ENCODE measurements around the gene NAA35.

The NAA35 gene

DNA sequence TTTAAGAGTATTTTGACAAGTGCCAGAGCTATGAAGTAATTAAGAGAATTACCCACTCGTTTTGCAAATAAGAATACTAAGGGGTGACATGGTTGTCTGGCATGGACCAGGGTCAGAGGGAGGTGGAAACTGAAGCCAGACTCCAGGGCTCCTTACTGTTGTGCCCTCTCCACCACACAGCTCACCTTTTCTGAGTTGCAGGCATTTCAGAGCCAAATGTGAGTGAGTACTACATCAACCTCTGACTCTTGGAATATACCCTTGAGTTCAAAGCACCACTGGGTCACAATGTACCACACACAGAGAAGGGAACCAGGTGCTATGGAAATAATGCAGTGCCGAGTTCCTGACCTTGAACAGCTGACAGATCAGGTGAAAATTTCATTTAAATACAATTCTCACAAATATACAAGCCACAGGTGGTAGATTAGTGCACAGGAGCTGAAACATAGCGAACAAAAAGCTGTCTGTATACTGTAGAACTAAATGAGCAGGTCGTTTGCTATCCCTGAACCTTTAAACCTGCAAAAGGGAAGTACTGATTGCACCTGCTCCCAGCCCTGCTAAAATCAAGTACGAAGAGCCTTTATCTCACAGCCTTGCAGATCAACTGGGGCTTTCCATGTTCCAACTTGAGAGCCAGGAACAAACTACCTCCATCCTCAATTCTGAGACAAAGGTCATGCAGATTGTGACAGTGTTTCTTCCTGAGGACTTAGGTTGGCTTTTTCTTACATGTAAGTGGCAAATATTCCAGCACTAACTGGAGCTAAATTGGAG lies 101.4 kb downstream of the NAA35 start:
- no peak for DNase-seq (ENCODE audit: extremely low spot score)
- CTCF ChIA-PET = no interaction called here
- POLR2A ChIA-PET = interaction anchor here (0.6 kb wide), 1 partner anchor 146 kb away, joined by 3 read pairs; no protein-coding TSS in a partner anchor
- TF ChIP-seq FOXK2 (IDR thresholded peaks at IDR 0.05) (no peak), BHLHE40 (IDR thresholded peaks at IDR 0.05; ENCODE audit: borderline replicate concordance) (no peak), ZNF384 (IDR thresholded peaks at IDR 0.05) (no peak), SUZ12 (IDR thresholded peaks at IDR 0.05) (no peak), FOXA1 (IDR thresholded peaks at IDR 0.05) (no peak), ARNT (IDR thresholded peaks at IDR 0.05) (no peak), ELF4 (IDR thresholded peaks at IDR 0.05) (no peak), CTBP1 (IDR thresholded peaks at IDR 0.05; ENCODE audit: borderline replicate concordance) (no peak), HDGF (IDR thresholded peaks at IDR 0.05; ENCODE audit: borderline replicate concordance) (no peak), SP1 (IDR thresholded peaks at IDR 0.05) (no peak), L3MBTL2 (conservative IDR thresholded peaks at IDR 0.05) (no peak), TARDBP (IDR thresholded peaks at IDR 0.05) (no peak), NFRKB (IDR thresholded peaks at IDR 0.05) (no peak), LEF1 (IDR thresholded peaks at IDR 0.05; ENCODE audit: borderline replicate concordance) (no peak)
- TF ChIP-seq, protein P1, sequence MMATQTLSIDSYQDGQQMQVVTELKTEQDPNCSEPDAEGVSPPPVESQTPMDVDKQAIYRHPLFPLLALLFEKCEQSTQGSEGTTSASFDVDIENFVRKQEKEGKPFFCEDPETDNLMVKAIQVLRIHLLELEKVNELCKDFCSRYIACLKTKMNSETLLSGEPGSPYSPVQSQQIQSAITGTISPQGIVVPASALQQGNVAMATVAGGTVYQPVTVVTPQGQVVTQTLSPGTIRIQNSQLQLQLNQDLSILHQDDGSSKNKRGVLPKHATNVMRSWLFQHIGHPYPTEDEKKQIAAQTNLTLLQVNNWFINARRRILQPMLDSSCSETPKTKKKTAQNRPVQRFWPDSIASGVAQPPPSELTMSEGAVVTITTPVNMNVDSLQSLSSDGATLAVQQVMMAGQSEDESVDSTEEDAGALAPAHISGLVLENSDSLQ (IDR thresholded peaks at IDR 0.05) = no peak

DNA sequence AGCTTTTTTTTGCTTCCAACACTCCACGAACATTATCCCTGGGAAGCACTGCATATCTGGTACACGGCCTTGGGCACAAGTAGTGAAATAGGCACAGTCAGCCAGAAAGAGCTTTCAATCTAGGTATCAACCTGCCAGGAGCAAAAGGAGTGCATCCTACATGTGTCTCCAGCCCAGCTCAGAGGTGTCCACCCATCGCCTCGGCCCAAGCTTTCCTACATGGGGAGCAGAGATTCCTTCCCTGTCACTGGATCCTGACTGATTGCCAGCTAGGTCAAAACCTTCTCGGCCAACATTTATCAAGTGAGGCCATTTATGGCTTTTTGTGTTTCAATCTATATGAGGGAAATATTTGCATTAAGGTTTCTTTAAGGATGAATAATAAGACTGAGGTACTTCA lies 102.6 kb downstream of the NAA35 start:
- no peak for DNase-seq (ENCODE audit: extremely low spot score)
- ChIA-PET POLR2A (no interaction called here), CTCF (interaction anchor here (0.6 kb wide), 1 partner anchor 28 kb away, joined by 3 read pairs; no protein-coding TSS in a partner anchor)
- TF ChIP-seq FOXM1 (IDR thresholded peaks at IDR 0.05; ENCODE audit: borderline replicate concordance) (no peak), LEF1 (IDR thresholded peaks at IDR 0.05; ENCODE audit: borderline replicate concordance) (no peak), BHLHE40 (IDR thresholded peaks at IDR 0.05; ENCODE audit: borderline replicate concordance) (no peak), ARNT (IDR thresholded peaks at IDR 0.05) (no peak), FOXK2 (IDR thresholded peaks at IDR 0.05) (no peak), ZNF384 (IDR thresholded peaks at IDR 0.05) (no peak), NFRKB (IDR thresholded peaks at IDR 0.05) (no peak), SP1 (IDR thresholded peaks at IDR 0.05) (no peak), SUZ12 (IDR thresholded peaks at IDR 0.05) (no peak), CTBP1 (IDR thresholded peaks at IDR 0.05; ENCODE audit: borderline replicate concordance) (no peak), ELF4 (IDR thresholded peaks at IDR 0.05) (no peak), HDGF (IDR thresholded peaks at IDR 0.05; ENCODE audit: borderline replicate concordance) (no peak)
- TF ChIP-seq, protein P1 (IDR thresholded peaks at IDR 0.05) = no peak

DNA sequence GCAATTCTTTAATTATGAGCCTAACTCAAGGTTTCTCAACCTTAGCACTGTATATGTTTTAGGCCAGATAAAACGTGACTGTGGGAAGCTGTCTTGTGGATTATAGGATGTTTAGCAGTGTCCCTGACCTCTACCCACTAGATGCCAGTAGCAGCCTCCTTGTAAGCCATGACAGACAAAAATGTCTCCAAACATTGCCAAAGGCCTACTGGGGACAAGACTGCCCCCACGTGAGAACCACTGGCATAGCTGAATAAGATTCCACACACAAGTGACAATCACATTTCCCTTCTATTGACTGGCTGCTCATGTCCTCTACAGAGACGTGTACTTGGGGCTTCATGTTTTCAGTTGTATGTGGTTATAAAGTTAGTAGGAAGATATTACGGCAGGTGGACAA lies 103.1 kb downstream of the NAA35 start:
- ChIA-PET CTCF (interaction anchor here (0.6 kb wide), 1 partner anchor 28 kb away, joined by 3 read pairs; no protein-coding TSS in a partner anchor), POLR2A (no interaction called here)
- no peak for DNase-seq (ENCODE audit: extremely low spot score)
- TF ChIP-seq FOXK2 (IDR thresholded peaks at IDR 0.05) = no peak
- TF ChIP-seq SUZ12 (IDR thresholded peaks at IDR 0.05) = no peak

DNA sequence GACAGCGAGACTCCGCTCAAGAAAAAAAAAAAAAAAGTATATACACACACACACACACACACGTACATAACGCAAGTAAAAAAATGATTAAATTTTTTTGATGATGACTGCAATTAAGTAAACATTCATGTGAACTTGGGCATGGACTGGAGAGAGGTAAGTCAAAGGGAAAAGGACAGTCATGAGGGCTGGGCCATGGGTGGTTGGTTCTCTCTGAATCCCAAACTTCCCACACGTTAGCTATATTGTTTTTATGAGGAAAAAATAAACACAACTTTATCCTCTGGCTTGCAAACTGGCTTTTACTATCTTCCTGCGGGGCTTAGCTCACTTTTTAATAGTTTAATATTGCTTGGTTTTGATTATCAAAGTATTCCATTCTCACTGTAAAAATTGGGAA lies 104.7 kb downstream of the NAA35 start:
- CTCF ChIA-PET = interaction anchor here (0.6 kb wide), 1 partner anchor 749 kb away, joined by 3 read pairs; no protein-coding TSS in a partner anchor
- POLR2A ChIA-PET = no interaction called here
- no peak for DNase-seq (ENCODE audit: extremely low spot score)
- TF ChIP-seq LEF1 (IDR thresholded peaks at IDR 0.05; ENCODE audit: borderline replicate concordance) (no peak), ARNT (IDR thresholded peaks at IDR 0.05) (no peak), FOXM1 (IDR thresholded peaks at IDR 0.05; ENCODE audit: borderline replicate concordance) (no peak), TARDBP (IDR thresholded peaks at IDR 0.05) (no peak), FOXK2 (IDR thresholded peaks at IDR 0.05) (no peak), L3MBTL2 (conservative IDR thresholded peaks at IDR 0.05) (no peak), HDGF (IDR thresholded peaks at IDR 0.05; ENCODE audit: borderline replicate concordance) (no peak)

DNA sequence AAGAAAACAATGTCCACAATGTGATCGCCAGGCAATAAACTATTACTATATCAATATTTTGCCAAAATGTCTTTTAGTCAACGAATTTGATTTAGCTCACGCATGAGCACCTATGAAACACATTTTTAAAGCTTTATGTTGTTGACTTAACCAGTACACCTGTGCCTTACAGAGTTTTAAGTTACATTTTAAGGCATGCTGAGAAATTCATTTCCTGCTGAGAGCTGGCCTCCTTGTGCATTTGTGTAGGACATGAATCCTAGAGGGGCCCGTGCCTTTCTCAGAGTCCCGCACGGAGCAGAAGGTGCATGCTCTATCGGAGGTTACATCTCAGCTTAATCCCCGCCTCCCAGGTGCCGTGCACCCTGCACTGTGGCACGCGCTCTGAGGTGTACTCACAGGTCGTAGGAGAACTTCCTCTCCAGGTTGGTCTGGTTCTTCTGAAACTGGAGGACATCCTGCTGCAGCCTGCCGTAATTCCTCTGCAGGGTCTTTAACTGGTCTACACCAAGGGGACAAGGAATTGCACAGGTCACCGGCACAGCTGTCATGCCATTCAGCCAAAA lies 105.2 kb downstream of the NAA35 start:
- POLR2A ChIA-PET = no interaction called here
- DNase-seq (ENCODE audit: extremely low spot score) = no peak
- TF ChIP-seq ELF4 (IDR thresholded peaks at IDR 0.05) (no peak), TARDBP (IDR thresholded peaks at IDR 0.05) (no peak), L3MBTL2 (conservative IDR thresholded peaks at IDR 0.05) (no peak)
- CTCF ChIA-PET = no interaction called here

DNA sequence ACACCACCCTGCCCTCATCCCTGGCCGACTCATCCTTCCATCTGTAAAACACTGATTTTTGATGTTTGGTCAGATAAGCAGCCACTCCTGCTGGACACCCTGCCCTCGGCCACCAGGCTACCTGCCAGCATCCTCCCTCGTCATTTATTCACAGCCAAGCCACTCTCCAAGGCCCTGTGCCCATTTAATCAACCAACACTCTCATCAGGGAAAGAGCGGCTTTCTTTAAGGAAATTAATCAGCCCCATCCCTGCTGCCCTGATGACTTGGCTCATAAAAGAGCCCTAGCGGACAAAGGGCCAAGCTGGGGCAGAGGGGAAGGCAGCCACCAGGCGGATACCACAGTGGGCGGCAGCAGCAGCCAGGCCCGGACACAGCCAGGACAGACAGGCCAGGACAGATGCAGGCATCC lies 106.0 kb downstream of the NAA35 start:
- ChIA-PET CTCF (no interaction called here), POLR2A (no interaction called here)
- TF ChIP-seq SUZ12 (IDR thresholded peaks at IDR 0.05) = no peak
- no peak for TF ChIP-seq ELF4 (IDR thresholded peaks at IDR 0.05)
- no peak for TF ChIP-seq LEF1 (IDR thresholded peaks at IDR 0.05; ENCODE audit: borderline replicate concordance)
- TF ChIP-seq, protein P1 (IDR thresholded peaks at IDR 0.05) = no peak
- no peak for TF ChIP-seq FOXM1 (IDR thresholded peaks at IDR 0.05; ENCODE audit: borderline replicate concordance)
- TF ChIP-seq NFRKB (IDR thresholded peaks at IDR 0.05) = no peak
- TF ChIP-seq ZNF384 (IDR thresholded peaks at IDR 0.05) = no peak
- no peak for TF ChIP-seq TARDBP (IDR thresholded peaks at IDR 0.05)
- no peak for TF ChIP-seq FOXK2 (IDR thresholded peaks at IDR 0.05)
- TF ChIP-seq L3MBTL2 (conservative IDR thresholded peaks at IDR 0.05) = no peak
- no peak for DNase-seq (ENCODE audit: extremely low spot score)
